Activated CD8-positive, alpha-beta memory T cell treated with anti-CD3 and anti-CD28 coated beads for 4 hours (primary cell): ENCODE results near the gene TSPAN31.

ENCODE experiments used
- DNase-seq, 2 donors: peaks; one replicate each; pipeline ENCODE4 v3.0.0-alpha.2; 2020; ENCODE audit warnings: low read depth in 2 of 2

The TSPAN31 gene

DNA sequence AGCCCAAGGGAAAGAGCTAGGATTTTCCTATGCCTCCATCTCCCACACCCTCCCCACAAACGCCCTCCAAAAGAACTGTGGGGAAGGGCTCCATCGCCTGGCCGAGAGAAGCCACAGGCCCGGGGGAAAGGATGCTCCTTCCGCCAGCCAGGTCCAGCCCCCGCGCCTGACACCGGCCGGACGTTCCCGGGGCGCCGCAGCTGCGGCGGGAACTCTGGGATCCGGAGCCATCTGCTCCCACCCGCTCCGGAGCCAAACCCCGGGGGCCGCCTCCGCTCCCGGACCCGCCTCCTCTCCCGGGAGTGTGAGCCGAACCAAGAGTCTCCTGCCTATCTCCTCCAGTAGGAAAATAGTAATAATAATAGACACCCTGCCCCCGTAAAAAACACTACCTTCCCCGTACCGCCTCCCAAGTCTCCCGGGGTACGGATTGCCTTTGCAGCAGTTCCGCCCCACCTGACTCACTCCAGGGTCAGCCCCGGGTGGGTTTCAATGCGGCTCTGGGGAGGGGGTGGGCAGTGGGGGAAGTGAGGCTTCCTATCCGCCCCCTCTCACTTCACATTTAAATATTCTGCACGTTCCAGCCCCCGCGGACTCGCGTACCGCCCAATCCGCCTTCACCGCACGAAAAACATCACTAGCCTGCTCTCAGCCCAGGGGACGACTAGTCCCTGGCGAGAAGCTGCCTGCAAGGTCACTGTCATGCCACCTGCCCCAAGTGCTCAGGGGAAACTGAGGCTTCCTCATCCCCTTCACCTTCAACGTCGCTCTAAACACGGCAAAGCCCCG, 8.7 kb upstream of the TSPAN31 start:
- no peak for DNase-seq

DNA sequence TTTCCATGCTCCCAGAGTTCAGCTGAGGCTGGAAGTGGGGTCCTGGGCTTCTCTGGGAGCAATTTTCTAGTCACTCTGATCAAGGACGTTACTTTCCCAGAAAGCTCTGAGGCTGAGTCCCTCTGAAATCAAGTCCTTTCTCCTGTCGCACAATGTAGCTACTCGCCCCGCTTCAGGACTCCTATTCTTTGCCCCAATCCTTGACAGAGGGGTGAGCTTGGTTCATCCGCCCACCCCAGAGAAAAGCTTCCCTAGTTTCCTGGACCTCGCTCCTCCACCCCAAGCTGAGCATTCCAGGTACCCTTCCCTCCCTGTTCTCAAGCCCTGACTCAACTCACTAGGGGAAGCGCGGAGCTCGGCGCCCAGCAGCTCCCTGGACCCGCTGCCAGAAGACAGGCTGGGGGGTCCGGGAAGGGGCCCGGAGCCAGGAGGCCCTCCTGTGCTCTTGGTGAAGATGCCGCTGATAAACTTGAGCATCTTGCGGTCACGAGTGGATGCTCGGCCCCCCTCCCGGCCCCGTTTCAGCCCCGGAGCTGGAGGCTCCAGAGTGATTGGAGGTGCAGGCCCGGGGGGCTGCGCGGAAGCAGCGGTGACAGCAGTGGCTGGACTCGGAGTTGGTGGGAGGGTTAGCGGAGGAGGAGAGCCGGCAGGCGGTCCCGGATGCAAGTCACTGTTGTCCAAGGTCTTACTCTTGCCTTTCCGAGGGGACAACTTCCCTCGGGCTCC, 7.9 kb upstream of the TSPAN31 start:
- no peak for DNase-seq

DNA sequence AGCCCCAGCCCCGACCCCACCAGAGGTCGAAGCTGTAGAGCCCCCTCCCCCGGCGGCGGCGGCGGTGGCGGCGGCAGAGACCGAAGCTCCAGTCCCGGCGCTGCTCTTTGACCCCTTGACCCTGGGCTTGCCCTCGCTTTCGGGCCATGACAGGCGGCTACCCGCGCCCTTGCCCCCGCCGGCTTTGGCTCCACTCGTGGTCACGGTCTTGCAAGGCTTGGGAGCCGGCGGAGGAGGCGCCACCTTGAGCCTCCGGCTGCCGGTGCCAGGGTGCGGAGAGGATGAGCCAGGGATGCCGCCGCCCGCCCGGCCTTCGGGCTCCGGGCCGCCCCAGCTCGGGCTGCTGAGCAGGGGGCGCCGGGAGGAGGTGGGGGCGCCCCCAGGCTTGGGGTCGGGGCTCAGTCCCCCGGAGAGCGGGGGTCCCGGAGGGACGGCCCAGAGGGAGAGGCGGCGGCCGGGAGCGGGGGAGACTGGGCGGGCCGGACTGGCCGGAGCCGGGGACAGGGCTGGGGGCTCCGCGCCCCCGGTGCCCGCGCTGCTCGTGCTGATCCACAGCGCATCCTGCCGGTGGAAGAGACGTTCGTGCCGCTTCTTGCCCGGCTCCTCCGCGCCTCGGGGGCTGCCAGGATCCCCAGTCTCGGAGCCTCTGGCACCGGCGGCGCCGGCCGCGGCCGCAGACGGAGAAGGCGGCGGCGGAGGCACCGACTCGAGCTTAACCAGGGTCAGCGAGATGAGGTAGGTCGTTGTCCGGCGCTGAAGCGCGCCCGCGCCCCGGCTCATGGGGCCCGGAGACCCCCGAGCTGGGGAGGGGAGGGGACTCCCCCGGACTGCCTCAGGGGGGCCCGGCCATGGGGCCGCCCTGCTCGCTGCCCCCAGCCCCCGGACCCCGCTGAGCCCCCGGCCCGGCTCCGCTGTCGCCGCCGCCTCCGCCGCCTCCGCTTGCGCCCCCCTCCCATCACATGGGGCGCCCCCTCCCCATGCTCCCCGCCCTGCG, 7.1 kb upstream of the TSPAN31 start:
- DNase-seq, result no peak

DNA sequence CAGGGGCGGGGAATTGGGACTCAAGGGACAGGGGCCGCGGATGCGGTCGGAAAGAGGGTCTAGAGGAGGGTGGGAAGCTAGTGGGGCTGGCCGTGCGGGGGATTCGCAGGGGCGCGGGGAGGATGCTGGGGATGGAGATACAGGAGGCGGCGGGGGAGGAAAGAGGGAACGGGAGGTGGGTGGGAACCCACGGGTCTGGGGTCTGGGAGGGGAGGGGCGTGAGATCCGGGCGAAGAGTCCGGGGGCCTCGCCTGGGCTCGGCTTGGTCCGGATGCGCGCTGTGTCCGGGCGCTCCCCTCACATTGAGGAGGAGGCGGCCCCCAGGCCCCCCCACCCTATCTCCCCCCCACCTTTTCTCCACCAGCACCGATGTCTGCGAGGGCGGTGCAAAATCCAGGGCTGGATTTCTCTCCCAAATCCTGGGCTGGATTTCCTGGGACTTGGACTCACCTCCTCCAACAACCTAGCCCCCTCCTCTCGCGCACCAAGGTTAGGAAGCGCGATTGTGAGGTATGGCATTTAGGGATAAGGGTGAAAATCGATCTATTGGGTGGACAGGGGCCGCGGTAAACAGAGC, 6.1 kb upstream of the TSPAN31 start, which contains the start of gene AGAP2:
TSS of gene AGAP2 (minus strand) at position 82 of the 577 bp plus-strand sequence. CDS start 496 bp downstream, outside the sequence.
- DNase-seq, result no peak

DNA sequence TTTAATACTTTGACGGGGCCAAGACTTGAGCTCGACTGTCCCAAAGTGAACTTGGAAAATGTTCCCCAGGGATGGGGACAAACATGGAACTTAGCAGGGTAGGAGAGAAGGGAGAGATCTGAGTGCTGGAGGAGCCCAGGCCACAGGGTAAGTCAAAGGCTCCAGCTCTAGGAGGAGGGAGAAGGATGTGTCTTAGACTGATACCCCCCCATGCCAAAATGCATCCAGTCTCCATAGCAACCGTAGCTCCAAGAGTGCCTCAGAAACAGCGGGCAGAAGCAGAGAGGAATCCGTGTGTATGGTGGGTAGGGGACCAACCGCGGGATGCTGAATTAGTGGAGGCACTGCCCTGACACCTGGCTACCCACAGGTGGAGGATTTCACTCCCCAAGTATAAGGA, 5.5 kb upstream of the TSPAN31 start:
- DNase-seq, result no peak

DNA sequence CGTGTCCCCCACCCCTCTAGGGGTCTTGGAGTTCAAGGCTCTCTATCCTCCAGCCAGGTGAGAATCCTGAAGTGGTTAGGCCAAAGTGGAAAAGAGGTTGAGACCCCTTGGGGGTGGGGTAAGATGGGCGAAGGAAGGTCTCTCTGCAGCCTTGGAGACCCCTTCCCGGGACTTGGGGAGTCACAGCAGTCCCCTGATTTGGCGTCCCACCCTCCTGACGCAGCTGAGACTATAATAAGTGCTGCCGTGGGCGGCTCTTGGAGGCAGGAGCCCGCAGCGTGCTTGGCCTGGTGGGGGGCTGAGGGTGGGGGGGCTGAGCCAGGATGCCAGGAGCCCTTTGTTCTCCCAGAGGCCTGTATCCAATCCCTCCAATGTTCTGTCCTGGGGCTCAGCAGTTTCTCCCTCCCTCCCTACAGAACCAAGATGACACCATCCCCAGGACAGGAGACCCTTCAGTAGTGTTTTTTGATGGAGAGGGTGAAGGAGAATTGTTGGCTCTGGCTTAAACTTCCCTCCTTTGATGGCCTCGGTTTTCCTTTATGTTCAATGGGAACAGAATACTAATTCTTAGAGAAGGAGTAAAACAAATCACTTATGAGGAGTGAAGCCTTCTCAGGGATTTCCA, 4.8 kb upstream of the TSPAN31 start:
- DNase-seq, result no peak

DNA sequence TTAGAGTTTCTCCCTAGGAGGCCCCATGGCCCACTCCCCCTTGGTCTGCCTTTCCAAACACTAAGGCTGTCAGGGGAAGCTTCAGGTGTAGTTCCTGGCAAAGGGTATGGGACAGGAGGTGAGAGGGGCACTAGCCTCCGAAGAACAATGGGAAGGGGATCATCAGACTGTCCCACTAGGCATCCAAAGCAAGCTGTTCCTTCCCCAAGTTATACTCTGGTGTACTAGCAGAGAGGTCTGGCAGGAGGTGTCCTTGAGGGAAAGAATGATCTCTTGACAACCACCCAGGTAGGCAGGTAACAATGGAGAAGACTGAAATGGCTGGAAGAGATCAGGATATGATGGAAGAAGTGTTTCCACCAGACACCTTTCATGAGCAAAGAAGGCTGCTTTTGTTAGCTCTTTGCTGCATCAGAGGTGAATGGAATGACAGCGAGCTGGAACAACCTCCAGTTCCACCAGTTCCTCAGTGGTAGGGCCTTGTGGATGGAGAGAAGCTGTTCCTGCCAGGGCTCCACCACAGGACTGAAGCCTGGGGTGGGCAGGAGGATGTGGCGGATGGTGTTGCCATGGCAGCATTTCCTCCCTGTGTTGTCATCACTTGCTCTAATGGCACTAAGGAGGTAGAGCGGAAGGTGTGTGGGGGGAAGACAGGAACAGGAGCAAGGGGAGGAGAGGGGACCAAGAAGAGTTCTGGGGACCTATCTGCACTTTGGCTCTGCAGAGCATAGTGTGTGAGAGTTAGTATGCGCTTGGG, 4.0 kb upstream of the TSPAN31 start:
- peak; percentile 49 to 66 for DNase-seq

DNA sequence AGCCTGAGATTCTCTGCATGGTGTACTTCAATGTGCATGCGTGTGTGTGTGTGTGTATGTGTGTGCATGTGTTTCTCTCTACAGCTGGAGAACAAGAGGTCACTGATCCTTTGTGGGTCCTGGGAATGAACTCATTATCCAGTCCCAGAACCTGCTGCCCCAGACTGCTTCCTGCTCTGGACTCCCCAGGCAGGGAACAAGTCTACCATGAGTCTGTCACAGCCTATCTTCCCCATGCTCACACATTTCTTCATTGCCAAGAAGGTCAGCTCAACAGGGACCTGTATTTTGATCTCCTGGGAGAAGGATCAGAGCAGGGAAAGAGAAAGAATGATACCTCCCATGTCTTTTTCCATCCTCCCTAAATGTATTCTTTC, 3.4 kb upstream of the TSPAN31 start:
- DNase-seq, result no peak

DNA sequence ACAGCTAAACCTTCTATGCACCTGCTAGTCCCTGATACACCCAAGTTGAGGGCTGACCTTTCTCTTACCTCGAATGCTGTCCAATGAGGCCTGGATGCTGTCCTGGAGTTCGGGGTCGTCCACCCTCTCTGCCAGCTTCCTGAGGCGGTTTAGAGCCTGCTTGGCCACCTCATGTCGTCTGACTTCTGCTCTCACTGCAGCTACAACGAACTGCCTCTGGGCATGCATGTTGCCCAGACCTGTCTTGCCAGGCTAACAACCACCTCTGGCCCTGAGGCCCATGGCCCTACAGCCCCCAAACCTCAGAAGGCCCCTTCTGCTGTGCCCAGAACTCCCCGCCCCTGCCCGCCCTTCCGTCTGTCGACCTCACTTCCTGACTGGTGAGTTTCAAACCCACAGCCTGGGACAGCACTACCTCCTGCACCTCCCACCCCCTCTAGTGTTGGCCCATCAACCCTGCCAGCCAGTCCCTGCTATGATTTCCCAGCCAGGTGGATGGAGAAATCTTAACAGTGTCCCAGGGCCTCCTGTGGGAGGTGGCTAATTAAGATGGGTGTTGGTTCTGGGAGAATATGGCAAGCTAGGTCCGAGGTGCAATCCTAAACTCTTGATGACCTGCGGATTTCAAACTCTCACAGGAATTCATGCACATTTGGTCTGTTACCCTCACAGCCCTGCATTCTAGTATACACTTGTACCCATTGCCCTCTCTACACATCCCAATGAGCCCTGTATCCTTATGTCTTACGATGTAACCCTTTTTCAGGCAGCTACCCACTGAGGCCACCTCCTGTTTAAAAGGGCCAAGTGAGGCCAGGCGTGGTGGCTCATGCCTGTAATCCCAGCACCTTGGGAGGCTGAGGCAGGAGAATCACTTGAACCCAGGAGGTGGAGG, 2.7 kb upstream of the TSPAN31 start:
- DNase-seq, result peak; percentile 58 to 66

DNA sequence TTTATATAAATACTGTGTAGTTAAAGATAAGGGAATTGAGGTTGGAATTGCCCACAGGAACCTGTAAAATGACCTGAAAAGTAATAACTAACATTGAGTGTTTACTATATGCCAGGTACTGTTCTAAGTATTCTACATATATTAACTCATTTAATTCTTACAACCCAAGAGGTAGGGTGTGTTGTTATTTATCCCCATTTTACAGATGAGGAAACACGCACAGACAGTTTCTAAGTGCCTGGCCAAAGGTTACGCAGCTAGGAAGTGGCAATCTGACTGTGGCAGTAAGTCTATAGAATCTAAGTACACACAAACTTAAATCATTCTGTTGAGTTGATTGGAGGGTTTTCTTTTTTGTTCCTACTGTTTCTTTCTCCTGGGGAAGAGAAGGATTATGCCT, 1.1 kb upstream of the TSPAN31 start:
- DNase-seq, result no peak

DNA sequence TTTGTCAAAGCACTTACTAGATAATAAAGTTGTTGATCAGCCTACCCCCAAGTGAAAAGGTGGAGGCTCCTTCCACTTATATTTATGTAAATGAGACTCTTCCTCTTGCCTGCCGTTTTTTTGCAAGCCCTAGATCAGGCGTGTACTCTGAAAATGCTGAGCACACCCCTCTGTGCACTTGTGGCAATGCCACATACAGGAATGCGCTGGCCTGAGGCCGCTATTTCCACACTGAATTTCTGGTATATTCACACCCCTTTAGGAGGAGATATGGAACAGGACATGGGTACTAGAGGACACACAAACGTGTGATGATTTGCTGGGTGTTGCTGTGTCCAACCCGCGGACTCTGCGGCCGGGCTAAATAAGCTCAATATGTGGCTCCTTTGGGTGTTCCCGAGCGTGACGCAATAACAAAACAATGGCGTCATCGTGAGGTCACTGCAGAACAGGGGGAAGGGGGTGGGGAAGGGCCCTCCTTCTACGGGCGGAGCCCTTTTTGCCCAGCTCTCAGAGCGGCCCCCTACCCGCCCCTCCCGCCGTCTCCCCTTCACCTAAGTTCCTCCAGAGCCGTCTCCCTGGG, 554 bp upstream of the TSPAN31 start:
- DNase-seq, result peak in 1 of 2 donors; percentile 41

DNA sequence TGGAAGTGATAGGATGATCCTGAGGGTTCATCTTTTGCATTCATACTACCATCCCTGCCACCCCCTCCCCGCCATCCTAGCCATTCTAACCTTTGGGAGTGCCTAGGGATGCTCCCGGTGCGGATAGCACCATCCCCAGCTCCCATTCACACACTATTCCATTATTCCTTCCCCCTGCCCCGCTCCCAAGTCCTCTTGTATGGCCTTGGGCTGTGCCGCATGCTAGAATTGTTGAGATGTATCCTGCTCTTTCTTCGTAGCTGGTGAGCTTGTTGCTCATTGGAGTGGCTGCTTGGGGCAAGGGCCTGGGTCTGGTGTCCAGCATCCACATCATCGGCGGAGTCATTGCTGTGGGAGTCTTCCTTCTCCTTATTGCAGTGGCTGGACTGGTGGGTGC, 644 bp downstream of the TSPAN31 start:
- no peak for DNase-seq

DNA sequence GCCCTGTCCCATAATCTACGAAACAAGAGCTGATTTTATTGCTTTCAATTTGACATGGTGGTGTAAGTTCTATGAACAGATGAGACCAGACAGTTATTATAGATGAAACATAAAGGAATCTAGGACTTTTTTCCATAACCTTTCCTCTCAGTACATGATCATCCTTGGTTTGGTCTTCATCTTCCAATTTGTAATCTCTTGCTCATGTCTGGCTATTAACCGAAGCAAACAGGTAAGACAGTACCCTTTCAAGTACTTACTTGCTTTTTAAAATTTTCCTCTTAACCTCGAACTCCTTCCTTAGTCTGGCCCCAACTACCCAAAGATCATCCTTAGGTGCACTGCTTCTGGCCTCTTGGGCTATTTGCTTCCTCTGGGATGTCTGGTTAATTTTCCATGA, 1.2 kb downstream of the TSPAN31 start:
- no peak for DNase-seq

DNA sequence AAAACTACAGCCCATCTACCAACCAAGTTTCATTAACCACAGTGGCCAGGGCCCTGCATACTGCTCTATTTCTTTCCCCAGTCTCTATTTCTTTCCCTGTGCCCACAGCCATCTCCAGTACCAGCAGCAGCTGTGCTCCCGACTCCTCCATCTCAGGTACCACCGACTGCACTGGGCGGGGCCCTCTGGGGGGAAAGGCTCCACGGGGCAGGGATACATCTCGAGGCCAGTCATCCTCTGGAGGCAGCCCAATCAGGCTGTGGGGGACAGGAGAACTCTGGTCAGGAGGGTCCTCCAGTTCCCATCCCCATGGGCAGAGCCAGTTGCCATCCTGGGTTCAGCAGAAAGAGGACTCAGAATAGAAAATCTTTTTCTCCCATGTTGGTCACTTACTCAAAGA, 4.2 kb downstream of the TSPAN31 start:
- no peak for DNase-seq

DNA sequence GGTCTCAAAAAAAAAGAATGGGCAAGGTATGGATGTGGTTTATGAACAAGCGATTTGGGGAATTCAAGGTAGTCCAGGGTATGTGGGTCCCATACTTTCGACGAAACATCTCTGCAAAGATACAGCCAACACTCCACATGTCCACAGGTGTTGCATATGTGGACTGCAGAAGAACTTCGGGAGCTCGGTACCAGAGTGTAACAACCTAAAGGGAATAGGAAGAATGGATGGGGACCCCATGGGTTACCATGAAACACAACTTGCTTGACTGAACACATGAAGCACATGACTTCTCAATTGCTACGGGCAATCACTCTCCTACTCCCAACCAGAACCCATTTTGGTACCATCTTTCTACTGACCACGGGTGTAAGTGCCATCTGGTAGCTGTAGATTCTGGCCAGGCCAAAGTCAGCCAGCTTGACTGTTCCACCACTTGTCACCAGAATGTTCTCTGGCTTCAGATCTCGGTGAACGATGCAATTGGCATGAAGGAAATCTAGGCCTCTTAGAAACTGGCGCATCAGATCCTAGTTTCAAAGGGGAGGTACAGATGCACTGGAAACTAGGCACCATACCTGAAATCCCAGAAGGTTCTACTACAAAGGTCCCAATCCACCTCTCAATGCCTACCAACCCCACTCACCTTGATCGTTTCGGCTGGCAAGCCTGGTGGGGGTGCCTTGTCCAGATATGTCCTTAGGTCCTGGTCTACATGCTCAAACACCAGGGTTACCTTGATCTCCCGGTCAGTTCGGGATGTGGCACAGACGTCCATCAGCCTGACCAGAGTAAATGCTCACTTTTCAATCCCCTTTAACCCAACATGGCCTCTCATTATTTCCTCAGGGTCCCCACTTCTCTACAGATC, 6.0 kb downstream of the TSPAN31 start:
- no peak for DNase-seq

DNA sequence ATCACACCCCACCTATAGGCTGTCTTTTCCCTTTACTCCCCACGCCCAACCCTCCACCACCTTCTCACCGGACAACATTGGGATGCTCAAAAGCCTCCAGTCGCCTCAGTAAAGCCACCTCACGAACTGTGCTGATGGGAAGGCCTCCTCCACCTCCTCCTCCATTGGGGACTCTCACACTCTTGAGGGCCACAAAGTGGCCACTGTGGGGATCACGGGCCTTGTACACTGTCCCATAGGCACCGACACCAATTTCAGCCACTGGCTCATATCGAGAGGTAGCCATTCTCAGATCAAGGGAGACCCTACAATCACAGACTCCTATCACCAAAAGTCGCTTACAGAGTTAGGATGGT, 6.6 kb downstream of the TSPAN31 start:
- DNase-seq, result no peak

DNA sequence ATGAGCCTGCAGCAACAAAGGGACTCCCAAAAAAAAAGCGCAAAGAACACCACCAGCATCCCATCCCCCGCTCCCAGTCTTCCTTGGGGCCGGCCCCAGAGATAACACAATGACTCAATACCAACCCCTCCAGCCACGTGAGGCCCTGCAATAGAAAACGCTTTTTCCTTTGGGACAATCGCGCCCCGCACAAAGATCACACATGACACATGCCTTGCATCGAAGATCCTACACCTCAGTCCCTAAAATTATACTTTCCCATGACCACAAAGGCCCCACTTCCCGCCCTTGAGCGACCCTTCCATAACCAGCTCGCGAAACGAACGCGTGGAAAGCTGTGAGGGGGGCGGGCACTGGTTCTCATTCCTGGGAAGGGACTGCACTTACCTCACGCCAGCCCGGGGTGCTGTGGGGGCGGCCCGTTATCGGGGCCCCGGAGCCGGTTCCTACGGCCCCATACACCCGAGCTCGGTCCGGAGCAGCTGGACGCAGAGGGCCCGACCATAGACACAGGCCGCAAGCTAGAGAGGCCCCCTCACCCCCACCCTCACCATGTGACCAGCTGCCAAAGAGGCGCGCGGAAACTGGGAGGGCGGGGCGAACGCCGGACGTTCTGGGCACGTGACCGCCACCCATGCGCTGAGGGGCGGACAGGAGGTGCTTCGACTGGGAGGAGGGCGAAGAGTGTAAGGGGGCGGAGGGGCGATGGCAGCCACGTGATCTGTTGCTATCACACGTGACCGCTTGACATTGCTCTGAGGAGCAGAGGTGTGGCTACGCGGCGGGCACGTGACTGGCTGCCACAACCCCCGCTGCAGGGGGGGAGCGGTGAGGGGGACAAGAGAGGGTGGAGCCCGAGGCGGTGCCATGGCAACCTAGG, 7.2 kb downstream of the TSPAN31 start, which contains the start of gene CDK4:
TSS of gene CDK4 (minus strand) at position 523 of the 880 bp plus-strand sequence. CDS start 593 bp downstream, outside the sequence.
- DNase-seq, result peak; percentile 97 to 99
